ENCODE results near the gene SCN10A. TPM values are rescaled to one million over a fixed set of nuclear protein-coding genes. Genes with fewer than 3 reads are reported as not detected.

Gene SCN10A
- total and polyA plus RNA-seq, 9 of the 15 experiments (the other 6 are each of a cell fraction or from before 2014, with no cell fraction given) = not detected

- no peak for TF ChIP-seq ZNF311 (CRISPR knock-in tag; IDR thresholded peaks at IDR 0.05)
- peak; percentile 65; a peak in 2 of 4 replicates for TF ChIP-seq TBL1XR1 (IDR thresholded peaks at IDR 0.05; ENCODE audit: low read length in 2 of 2)
- no peak for TF ChIP-seq CUX1 (CRISPR knock-in tag; IDR thresholded peaks at IDR 0.05)
- no peak for TF ChIP-seq MBD1 (CRISPR knock-in tag; IDR thresholded peaks at IDR 0.05)
- TF ChIP-seq CREB5 (CRISPR knock-in tag; IDR thresholded peaks at IDR 0.05) = no peak
- TF ChIP-seq ZFPM2 (CRISPR knock-in tag; IDR thresholded peaks at IDR 0.05) = no peak
- TF ChIP-seq FOS (IDR thresholded peaks at IDR 0.05; ENCODE audit: extremely low read depth, insufficient read length) = no peak
- TF ChIP-seq ZFP36 (IDR thresholded peaks at IDR 0.05; ENCODE audit: low read depth, low read length, partially characterized antibody) = no peak
- TF ChIP-seq POLR3G (IDR thresholded peaks at IDR 0.05; ENCODE audit: extremely low read depth, insufficient read length, insufficient replicate concordance) = no peak
- TF ChIP-seq ZNF274 (IDR thresholded peaks at IDR 0.05; ENCODE audit: borderline replicate concordance, low read depth, low read length) = peak; percentile 66; the same call in 1 of the 2 replicates
- peak; percentile 84 for TF ChIP-seq TCF3 (CRISPR knock-in tag; IDR thresholded peaks at IDR 0.05)
- TF ChIP-seq NCOR1 (IDR thresholded peaks at IDR 0.05) = peak; percentile 86
- TF ChIP-seq ZNF217 (CRISPR knock-in tag; IDR thresholded peaks at IDR 0.05) = no peak
- no peak for TF ChIP-seq DDX20 (tag; IDR thresholded peaks at IDR 0.05; ENCODE audit: low read depth)
- TF ChIP-seq ATF3 (IDR thresholded peaks at IDR 0.05) = no peak; the same call in 1 of the 2 replicates
- no peak for TF ChIP-seq ATF3 (CRISPR knock-in tag; conservative IDR thresholded peaks at IDR 0.05)
- TF ChIP-seq MAFK (IDR thresholded peaks at IDR 0.05; ENCODE audit: low read length) = no peak
Measured at GRCh38 chr3:38725726-38726419, 90.1 kb downstream of the SCN10A start (continued).
